ENCODE results near the gene UBE2Q1. TPM values are rescaled to one million over a fixed set of nuclear protein-coding genes. Genes with fewer than 3 reads are reported as not detected.

Gene UBE2Q1
- total and polyA plus RNA-seq, 4 donors = 8.2 to 22.0 (median 14.2) TPM

DNA sequence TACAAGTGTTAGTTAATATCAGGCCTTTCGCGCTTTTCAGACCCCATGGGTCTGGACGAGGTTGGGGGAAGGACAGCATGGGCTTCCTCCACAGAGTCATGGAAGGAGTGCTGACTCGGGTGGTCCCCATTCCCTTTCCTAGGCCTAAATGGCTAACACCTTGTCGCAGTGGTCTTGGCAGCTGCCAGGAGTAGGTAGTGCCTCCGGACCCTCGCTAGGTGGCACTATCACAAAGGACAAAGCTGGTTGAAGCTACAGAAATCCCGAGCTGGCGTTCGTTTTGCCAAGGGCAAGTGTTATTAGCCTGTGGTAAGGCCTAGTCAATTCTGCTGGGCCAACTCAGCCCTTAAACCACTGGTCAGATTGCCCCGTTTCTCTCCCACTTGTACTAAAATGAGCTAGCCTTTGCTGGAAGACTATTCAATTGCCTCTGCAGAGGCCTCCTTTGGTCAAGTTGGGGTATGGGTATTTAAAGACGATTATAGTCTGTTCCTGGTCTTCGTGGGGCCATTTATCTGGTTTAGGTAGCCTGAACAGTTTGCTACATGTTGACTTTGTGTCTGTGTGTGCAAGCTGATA lies 1.1 kb upstream of the UBE2Q1 start (continued):
- TF ChIP-seq, protein P1, sequence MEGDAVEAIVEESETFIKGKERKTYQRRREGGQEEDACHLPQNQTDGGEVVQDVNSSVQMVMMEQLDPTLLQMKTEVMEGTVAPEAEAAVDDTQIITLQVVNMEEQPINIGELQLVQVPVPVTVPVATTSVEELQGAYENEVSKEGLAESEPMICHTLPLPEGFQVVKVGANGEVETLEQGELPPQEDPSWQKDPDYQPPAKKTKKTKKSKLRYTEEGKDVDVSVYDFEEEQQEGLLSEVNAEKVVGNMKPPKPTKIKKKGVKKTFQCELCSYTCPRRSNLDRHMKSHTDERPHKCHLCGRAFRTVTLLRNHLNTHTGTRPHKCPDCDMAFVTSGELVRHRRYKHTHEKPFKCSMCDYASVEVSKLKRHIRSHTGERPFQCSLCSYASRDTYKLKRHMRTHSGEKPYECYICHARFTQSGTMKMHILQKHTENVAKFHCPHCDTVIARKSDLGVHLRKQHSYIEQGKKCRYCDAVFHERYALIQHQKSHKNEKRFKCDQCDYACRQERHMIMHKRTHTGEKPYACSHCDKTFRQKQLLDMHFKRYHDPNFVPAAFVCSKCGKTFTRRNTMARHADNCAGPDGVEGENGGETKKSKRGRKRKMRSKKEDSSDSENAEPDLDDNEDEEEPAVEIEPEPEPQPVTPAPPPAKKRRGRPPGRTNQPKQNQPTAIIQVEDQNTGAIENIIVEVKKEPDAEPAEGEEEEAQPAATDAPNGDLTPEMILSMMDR (IDR thresholded peaks at IDR 0.05; ENCODE audit: low read depth, low read length, missing input control) = peak; percentile 96
- TF ChIP-seq FOXA2 (IDR thresholded peaks at IDR 0.05) (no peak), JUND (IDR thresholded peaks at IDR 0.05) (peak in 1 of 2 donors; percentile 41), YY1 (IDR thresholded peaks at IDR 0.05) (no peak), GABPA (IDR thresholded peaks at IDR 0.05 in 1 of 2, conservative IDR thresholded peaks at IDR 0.05 in 1 of 2) (no peak)
- TF ChIP-seq, protein P2, sequence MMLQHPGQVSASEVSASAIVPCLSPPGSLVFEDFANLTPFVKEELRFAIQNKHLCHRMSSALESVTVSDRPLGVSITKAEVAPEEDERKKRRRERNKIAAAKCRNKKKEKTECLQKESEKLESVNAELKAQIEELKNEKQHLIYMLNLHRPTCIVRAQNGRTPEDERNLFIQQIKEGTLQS (IDR thresholded peaks at IDR 0.05) = no peak
- TF ChIP-seq, protein P3, sequence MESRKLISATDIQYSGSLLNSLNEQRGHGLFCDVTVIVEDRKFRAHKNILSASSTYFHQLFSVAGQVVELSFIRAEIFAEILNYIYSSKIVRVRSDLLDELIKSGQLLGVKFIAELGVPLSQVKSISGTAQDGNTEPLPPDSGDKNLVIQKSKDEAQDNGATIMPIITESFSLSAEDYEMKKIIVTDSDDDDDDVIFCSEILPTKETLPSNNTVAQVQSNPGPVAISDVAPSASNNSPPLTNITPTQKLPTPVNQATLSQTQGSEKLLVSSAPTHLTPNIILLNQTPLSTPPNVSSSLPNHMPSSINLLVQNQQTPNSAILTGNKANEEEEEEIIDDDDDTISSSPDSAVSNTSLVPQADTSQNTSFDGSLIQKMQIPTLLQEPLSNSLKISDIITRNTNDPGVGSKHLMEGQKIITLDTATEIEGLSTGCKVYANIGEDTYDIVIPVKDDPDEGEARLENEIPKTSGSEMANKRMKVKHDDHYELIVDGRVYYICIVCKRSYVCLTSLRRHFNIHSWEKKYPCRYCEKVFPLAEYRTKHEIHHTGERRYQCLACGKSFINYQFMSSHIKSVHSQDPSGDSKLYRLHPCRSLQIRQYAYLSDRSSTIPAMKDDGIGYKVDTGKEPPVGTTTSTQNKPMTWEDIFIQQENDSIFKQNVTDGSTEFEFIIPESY (IDR thresholded peaks at IDR 0.05) = no peak

DNA sequence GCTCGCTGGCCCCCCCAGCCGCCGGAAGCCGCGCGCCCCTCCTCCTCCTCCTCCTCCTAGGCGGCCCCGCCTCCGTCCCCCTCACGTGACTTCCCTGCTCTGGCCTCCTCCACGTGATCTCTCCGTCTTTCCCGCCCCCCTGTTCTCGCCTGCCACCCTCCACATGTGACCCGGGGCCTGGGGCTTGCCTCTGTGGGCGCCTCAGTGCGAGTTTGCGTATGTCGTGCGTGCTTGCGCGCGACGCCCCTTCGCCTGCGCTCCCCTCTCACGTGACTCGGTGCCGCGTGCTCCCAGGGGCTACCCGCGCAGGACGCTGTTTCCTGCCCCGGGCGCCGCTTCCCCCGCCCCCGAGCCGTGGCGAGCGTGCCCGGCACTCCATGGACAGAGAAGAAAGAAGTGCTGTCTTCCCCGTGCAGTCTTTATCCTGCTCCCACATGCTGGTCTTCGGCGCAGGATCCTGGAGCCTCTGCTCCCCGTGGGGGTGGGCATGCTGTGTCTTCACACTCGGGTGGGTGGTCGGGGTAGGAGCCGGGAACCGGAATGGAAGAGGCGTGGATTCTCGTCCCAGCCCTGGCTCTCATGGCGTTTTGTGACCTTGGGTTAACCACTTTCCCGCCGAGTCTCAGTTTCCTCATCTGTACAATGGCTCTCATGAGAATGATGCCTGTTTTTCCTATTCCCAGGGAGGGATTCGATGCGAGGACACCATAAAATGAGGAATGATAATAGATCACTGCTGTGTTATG lies 431 bp upstream of the UBE2Q1 start:
- Histone ChIP-seq H3K27ac (ENCODE audit: low read depth in 1 of 2, low read length in 2 of 2) (peak overlapping the region; percentile 88 to 95), H3K36me3 (ENCODE audit: control insufficient read depth in 4 of 4, insufficient read depth in 3 of 4, low read depth in 1 of 4, low read length in 3 of 4) (peaks cover 8 to 19% (median 17%) of the 10 kb centered on the region in 4 donors), H3K27me3 (ENCODE audit: control insufficient read depth in 4 of 4, insufficient read depth in 4 of 4, low read length in 3 of 4) (no peaks in the 10 kb centered on the region), H3K4me3 (ENCODE audit: low read depth in 1 of 3, low read length in 3 of 3) (peak overlapping the region; percentile 77 to 96 (median 86)), H3K9ac (ENCODE audit: low read depth in 1 of 2, low read length in 2 of 2) (peak overlapping the region; percentile 58 to 81), H3K4me1 (ENCODE audit: control insufficient read depth in 4 of 4, insufficient read depth in 4 of 4, low read length in 3 of 4) (peaks cover 2 to 31% (median 23%) of the 10 kb centered on the region in 4 donors), H3K9me3 (ENCODE audit: control insufficient read depth in 4 of 4, low read length in 3 of 4) (no peaks in the 10 kb centered on the region)
- peak; percentile 95 for DNase-seq (ENCODE audit: low spot score)
- TF ChIP-seq, protein P4, sequence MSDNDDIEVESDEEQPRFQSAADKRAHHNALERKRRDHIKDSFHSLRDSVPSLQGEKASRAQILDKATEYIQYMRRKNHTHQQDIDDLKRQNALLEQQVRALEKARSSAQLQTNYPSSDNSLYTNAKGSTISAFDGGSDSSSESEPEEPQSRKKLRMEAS (IDR thresholded peaks at IDR 0.05) = peak; percentile 95
- TF ChIP-seq NR2F2 (IDR thresholded peaks at IDR 0.05) = no peak
- peak; percentile 24 to 50 for TF ChIP-seq RXRA (IDR thresholded peaks at IDR 0.05)
- no peak for TF ChIP-seq JUND (IDR thresholded peaks at IDR 0.05)
- peak; percentile 40 for TF ChIP-seq FOXA2 (IDR thresholded peaks at IDR 0.05)
- peak; percentile 85 to 97 for TF ChIP-seq EGR1 (IDR thresholded peaks at IDR 0.05; ENCODE audit: low read depth in 2 of 2)
- no peak for TF ChIP-seq RAD21 (IDR thresholded peaks at IDR 0.05)
- TF ChIP-seq GABPA (IDR thresholded peaks at IDR 0.05 in 1 of 2, conservative IDR thresholded peaks at IDR 0.05 in 1 of 2) = peak; percentile 38 to 90
- TF ChIP-seq FOXA1 (IDR thresholded peaks at IDR 0.05) = peak; percentile 80
- TF ChIP-seq SP1 (IDR thresholded peaks at IDR 0.05) = peak; percentile 75
- no peak for TF ChIP-seq HNF4A (conservative IDR thresholded peaks at IDR 0.05)
- TF ChIP-seq, protein P5, sequence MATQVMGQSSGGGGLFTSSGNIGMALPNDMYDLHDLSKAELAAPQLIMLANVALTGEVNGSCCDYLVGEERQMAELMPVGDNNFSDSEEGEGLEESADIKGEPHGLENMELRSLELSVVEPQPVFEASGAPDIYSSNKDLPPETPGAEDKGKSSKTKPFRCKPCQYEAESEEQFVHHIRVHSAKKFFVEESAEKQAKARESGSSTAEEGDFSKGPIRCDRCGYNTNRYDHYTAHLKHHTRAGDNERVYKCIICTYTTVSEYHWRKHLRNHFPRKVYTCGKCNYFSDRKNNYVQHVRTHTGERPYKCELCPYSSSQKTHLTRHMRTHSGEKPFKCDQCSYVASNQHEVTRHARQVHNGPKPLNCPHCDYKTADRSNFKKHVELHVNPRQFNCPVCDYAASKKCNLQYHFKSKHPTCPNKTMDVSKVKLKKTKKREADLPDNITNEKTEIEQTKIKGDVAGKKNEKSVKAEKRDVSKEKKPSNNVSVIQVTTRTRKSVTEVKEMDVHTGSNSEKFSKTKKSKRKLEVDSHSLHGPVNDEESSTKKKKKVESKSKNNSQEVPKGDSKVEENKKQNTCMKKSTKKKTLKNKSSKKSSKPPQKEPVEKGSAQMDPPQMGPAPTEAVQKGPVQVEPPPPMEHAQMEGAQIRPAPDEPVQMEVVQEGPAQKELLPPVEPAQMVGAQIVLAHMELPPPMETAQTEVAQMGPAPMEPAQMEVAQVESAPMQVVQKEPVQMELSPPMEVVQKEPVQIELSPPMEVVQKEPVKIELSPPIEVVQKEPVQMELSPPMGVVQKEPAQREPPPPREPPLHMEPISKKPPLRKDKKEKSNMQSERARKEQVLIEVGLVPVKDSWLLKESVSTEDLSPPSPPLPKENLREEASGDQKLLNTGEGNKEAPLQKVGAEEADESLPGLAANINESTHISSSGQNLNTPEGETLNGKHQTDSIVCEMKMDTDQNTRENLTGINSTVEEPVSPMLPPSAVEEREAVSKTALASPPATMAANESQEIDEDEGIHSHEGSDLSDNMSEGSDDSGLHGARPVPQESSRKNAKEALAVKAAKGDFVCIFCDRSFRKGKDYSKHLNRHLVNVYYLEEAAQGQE (IDR thresholded peaks at IDR 0.05) = peak; percentile 85
- no peak for TF ChIP-seq HNF4G (IDR thresholded peaks at IDR 0.05)
- peak; percentile 86 for TF ChIP-seq YY1 (IDR thresholded peaks at IDR 0.05)
- TF ChIP-seq, protein P3 (IDR thresholded peaks at IDR 0.05) = peak; percentile 95
- under 1% methylated on average over 57 of the region's 57 CpGs for WGBS
